Dermis microvascular lymphatic vessel endothelial cell (primary cell): ENCODE measurements around the gene LPCAT4. TPM values are rescaled to one million over a fixed set of nuclear protein-coding genes. Genes with fewer than 3 reads are reported as not detected.

Source experiments
- DNase-seq, 2 donors: peaks; one replicate each; pipeline versions ENCODE4 v3.0.0 to v3.0.0-alpha.2; 2010; ENCODE audit warnings: low read depth in 2 of 2
- total RNA-seq: library from RNA; depleted of rRNA; stranded (reverse); fragments of >200 nt; gene quantifications from 2 replicates; pipeline ENCODE4 v1.2.1, GENCODE V29; 2014

LPCAT4 gene
- total RNA-seq, 1 donor from 2014 or later, result 2.3 TPM

GRCh38 chr15:34336991-34337556 is 29.9 kb downstream of the LPCAT4 start:
- DNase-seq, result no peak

- DNase-seq, result no peak
Observed at GRCh38 chr15:34336231-34336990, 30.6 kb downstream of the LPCAT4 start.

GRCh38 chr15:34335176-34336032 is 31.6 kb downstream of the LPCAT4 start:
- peak; percentile 26 to 79 for DNase-seq

- no peak for DNase-seq
Observed at GRCh38 chr15:34334672-34335071, 32.3 kb downstream of the LPCAT4 start.

- DNase-seq, result no peak
Observed at GRCh38 chr15:34332553-34333120, 34.4 kb downstream of the LPCAT4 start.

GRCh38 chr15:34331809-34332208 is 35.2 kb downstream of the LPCAT4 start:
- no peak for DNase-seq

GRCh38 chr15:34330279-34330678 is 36.7 kb downstream of the LPCAT4 start:
- no peak for DNase-seq

GRCh38 chr15:34329006-34329405 is 38.0 kb downstream of the LPCAT4 start:
- no peak for DNase-seq

GRCh38 chr15:34327906-34328305 is 39.1 kb downstream of the LPCAT4 start:
- peak in 1 of 2 donors; percentile 17 for DNase-seq

- DNase-seq, result no peak
Observed at GRCh38 chr15:34325368-34325767, 41.6 kb downstream of the LPCAT4 start.

GRCh38 chr15:34324933-34325332 is 42.1 kb downstream of the LPCAT4 start:
- DNase-seq, result no peak

- DNase-seq, result no peak
Observed at GRCh38 chr15:34323217-34323616, 43.8 kb downstream of the LPCAT4 start.

GRCh38 chr15:34318277-34319079 is 48.5 kb downstream of the LPCAT4 start:
- DNase-seq, result peak; percentile 18 to 77

GRCh38 chr15:34314491-34315490 is 52.2 kb downstream of the LPCAT4 start:
- no peak for DNase-seq

- no peak for DNase-seq
Observed at GRCh38 chr15:34311563-34311962, 55.4 kb downstream of the LPCAT4 start.

Other genes with a start within 250 kb of the LPCAT4 start
- gene KATNBL1, start 157.1 kb downstream of the LPCAT4 start, total RNA-seq, result 25.5 and 26.0 TPM in 2 replicates
- gene EMC4, start 142.2 kb downstream of the LPCAT4 start, total RNA-seq, result 158 and 171 TPM in 2 replicates
- gene SLC12A6, start 29.4 kb downstream of the LPCAT4 start, total RNA-seq, result 22.2 and 27.9 TPM in 2 replicates
- gene NOP10, start 24.1 kb downstream of the LPCAT4 start, total RNA-seq, result 162 and 212 TPM in 2 replicates
- gene NUTM1, start 23.9 kb downstream of the LPCAT4 start, total RNA-seq, result not detected in 2 replicates
- 1.8 and 3.2 TPM in 2 replicates for gene GOLGA8A, start 70.6 kb upstream of the LPCAT4 start, total RNA-seq
- gene GOLGA8B, start 216.5 kb upstream of the LPCAT4 start, total RNA-seq, result 5.8 and 6.4 TPM in 2 replicates